Mesendoderm (in vitro differentiated cells): Measurements from ENCODE around the gene ZMYND8.

Experiments used
- DNase-seq: peaks from one replicate; pipeline ENCODE4 v3.0.0; 2013
- H2AK5ac ChIP-seq: 2 replicates; pipeline ENCODE4 v1.6.1; 2013; ENCODE audit warnings: low read length, inconsistent platforms
- H2BK120ac ChIP-seq: 2 replicates; pipeline ENCODE4 v1.6.1; 2013; ENCODE audit warnings: low read depth, mild to moderate bottlenecking, low read length, moderate library complexity, mixed read lengths
- H2BK15ac ChIP-seq: replicated peaks from 2 replicates; pipeline ENCODE4 v1.6.1; 2013; ENCODE audit warnings: low read depth, mild to moderate bottlenecking, moderate library complexity
- H2BK5ac ChIP-seq: 2 replicates; pipeline ENCODE4 v1.6.1; 2013; ENCODE audit warnings: low read length, inconsistent platforms
- H3K18ac ChIP-seq: 2 replicates; pipeline ENCODE4 v1.6.1; 2013; ENCODE audit warnings: mild to moderate bottlenecking, low read length, mixed read lengths
- H3K23ac ChIP-seq: one replicate; pipeline ENCODE4 v1.6.1; 2013; ENCODE audit warnings: low read length
- H3K27ac ChIP-seq: 2 replicates; pipeline ENCODE4 v1.5.1; 2013; ENCODE audit warnings: low read depth, mild to moderate bottlenecking, inconsistent platforms, low read length, moderate library complexity
- H3K27me3 ChIP-seq: 2 replicates; pipeline ENCODE4 v1.6.1; 2013; ENCODE audit warnings: low read length, control low read depth, mild to moderate bottlenecking, inconsistent platforms; ENCODE audit not compliant: insufficient read depth, poor library complexity
- H3K36me3 ChIP-seq: 2 replicates; pipeline ENCODE4 v1.6.1; 2013; ENCODE audit warnings: low read length, inconsistent platforms; ENCODE audit not compliant: control insufficient read depth, insufficient read depth
- H3K4ac ChIP-seq: one replicate; pipeline ENCODE4 v1.6.1; 2013; ENCODE audit warnings: low read depth, mild to moderate bottlenecking, low read length, moderate library complexity
- H3K4me1 ChIP-seq: 2 replicates; pipeline ENCODE4 v1.6.1; 2013; ENCODE audit warnings: low read depth, low read length, inconsistent platforms; ENCODE audit not compliant: control insufficient read depth
- H3K4me2 ChIP-seq: 2 replicates; pipeline ENCODE4 v1.6.1; 2013; ENCODE audit warnings: low read length
- H3K4me3 ChIP-seq: 2 replicates; pipeline ENCODE4 v1.5.1; 2013; ENCODE audit warnings: mild to moderate bottlenecking, low read length
- H3K56ac ChIP-seq: one replicate; pipeline ENCODE4 v1.6.1; 2013; ENCODE audit warnings: low read length
- H3K79me1 ChIP-seq: 2 replicates; pipeline ENCODE4 v1.6.1; 2013; ENCODE audit warnings: low read length, inconsistent platforms
- H3K79me2 ChIP-seq: 2 replicates; pipeline ENCODE4 v1.6.1; 2013; ENCODE audit warnings: mild to moderate bottlenecking, low read length; ENCODE audit not compliant: control insufficient read depth, insufficient read depth
- H3K9ac ChIP-seq: 2 replicates; pipeline ENCODE4 v1.6.1; 2013; ENCODE audit warnings: low read length, inconsistent platforms
- H4K5ac ChIP-seq: one replicate; pipeline ENCODE4 v1.6.1; 2013; ENCODE audit warnings: low read length
- H4K8ac ChIP-seq: one replicate; pipeline ENCODE4 v1.6.1; 2013; ENCODE audit warnings: low read depth, mild to moderate bottlenecking, control low read depth, low read length, moderate library complexity
- WGBS: extraction: QIAGEN DNeasy Blood & Tissue Kit; methylation state at CpG from one replicate; pipeline ENCODE4 v1.1.7; 2013; ENCODE audit warnings: low lambda C conversion rate, missing lambda C conversion rate; ENCODE audit not compliant: insufficient coverage; ENCODE audit errors: extremely low coverage; 5-methylcytosine and 5-hydroxymethylcytosine counted together

ZMYND8 gene

DNA sequence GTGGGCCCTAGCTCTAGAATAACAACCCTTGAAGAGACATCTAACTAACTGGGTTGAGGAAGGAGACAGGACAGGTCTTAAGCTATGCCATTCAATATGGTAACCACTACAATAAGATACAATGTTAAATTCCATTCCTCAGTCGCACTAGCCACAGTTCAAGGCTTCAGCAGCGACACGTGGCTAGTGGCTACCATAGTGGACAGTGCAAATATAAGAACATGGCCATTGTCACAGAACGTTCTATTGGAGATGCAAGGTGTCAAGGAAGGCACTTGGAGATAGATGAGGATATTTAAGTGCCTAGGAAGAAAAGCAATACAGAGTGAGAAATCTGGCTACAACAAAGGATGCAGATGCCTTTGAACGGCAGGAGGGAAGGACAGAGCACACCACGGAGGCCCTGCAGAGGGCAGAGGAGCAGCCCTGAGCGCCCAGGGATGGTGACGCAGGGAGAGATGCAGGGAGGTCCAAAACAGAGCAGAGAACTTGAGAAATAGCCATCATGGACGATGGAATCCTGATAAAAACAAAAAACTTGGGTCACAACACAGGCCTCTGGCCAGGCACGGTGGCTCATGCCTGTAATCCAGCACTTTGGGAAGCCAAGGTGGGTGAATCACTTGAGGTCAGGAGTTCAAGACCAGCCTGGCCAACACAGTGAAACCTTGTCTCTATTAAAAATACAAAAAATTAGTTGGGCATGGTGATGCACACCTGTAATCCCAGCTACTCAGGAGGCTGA is 140.7 kb downstream of the ZMYND8 start:
- Histone ChIP-seq H3K9ac (no peak overlapping the region), H2BK120ac (no peak overlapping the region), H3K23ac (no peak overlapping the region), H3K27ac (no peak overlapping the region), H3K4me2 (no peak overlapping the region), H3K4me3 (no peak overlapping the region), H3K18ac (no peak overlapping the region), H3K56ac (no peak overlapping the region), H2AK5ac (no peak overlapping the region), H3K27me3 (no peaks in the 10 kb centered on the region), H3K4ac (no peak overlapping the region), H3K79me2 (no peaks in the 10 kb centered on the region), H4K5ac (no peak overlapping the region), H2BK5ac (no peak overlapping the region), H3K4me1 (no peaks in the 10 kb centered on the region), H2BK15ac (no peak overlapping the region), H3K79me1 (no peaks in the 10 kb centered on the region), H4K8ac (no peak overlapping the region), H3K36me3 (peaks cover 2% of the 10 kb centered on the region)
- DNase-seq = no peak
- no CpG with 5 or more reads among the region's 10 CpGs for WGBS

DNA sequence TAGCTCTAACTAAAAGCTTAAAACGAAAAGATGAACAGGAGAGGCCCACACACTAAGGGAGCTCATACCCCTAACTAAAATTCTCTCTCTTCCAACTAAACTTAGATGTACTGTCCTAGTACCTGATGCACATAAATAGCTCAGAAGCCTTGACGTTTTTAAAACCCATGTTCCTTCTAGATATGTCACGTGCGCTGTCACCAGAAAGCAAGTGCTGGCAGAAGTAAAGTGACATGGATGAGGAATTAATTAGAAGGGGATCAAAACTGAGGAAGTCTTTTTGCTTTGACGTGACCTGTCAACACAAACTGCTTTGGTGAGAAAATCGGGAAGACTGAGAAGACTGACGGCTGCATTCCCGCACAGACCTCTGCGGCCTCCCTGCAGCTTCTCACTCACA is 142.5 kb downstream of the ZMYND8 start:
- Histone ChIP-seq H3K27me3 (no peaks in the 10 kb centered on the region), H4K5ac (no peak overlapping the region), H3K27ac (no peak overlapping the region), H3K18ac (no peak overlapping the region), H3K79me1 (no peaks in the 10 kb centered on the region), H3K4me1 (no peaks in the 10 kb centered on the region), H3K36me3 (peaks cover 6% of the 10 kb centered on the region), H3K79me2 (no peaks in the 10 kb centered on the region), H2AK5ac (no peak overlapping the region), H3K23ac (no peak overlapping the region), H3K4me2 (no peak overlapping the region), H2BK120ac (no peak overlapping the region), H4K8ac (no peak overlapping the region), H3K4me3 (no peak overlapping the region), H3K56ac (no peak overlapping the region), H2BK5ac (no peak overlapping the region), H2BK15ac (no peak overlapping the region), H3K9ac (no peak overlapping the region), H3K4ac (no peak overlapping the region)
- WGBS = no CpG with 5 or more reads among the region's 9 CpGs
- DNase-seq = no peak

DNA sequence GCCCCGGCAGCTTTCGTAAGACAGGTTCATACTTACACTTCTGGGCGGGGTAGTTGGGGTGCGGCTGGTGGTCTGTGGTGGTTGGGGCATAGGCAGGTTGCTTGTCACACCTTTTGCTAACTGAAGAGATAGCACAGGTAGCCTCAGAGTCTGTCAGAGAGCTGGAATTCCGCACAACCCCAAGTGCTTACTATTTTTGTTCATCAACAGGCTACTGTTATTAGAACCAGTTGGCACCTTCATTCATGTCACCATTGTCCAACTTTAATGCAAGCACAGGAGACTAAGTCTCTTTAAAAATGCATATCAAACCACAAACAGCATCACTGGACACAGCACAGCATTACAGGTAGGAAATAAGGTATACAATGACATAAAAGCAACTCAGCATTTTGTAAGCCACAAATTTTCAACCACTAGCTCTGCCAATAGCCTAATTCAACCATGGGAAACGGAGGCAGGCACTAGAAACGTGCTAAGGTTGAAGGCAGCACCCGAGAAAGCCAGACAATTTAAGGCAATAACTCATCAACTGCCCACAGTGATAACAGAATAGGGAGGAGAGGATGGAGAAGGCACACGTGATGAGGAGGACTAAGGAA is 143.8 kb downstream of the ZMYND8 start:
- no peak overlapping the region for H2AK5ac ChIP-seq
- H3K18ac ChIP-seq = no peak overlapping the region
- H3K27ac ChIP-seq = no peak overlapping the region
- no peak for DNase-seq
- H3K4me2 ChIP-seq = no peak overlapping the region
- no peak overlapping the region for H2BK15ac ChIP-seq
- no peak overlapping the region for H3K4ac ChIP-seq
- no peaks in the 10 kb centered on the region for H3K79me1 ChIP-seq
- H3K4me3 ChIP-seq = no peak overlapping the region
- no peak overlapping the region for H4K5ac ChIP-seq
- H3K23ac ChIP-seq = no peak overlapping the region
- no peaks in the 10 kb centered on the region for H3K4me1 ChIP-seq
- no peak overlapping the region for H3K56ac ChIP-seq
- peaks cover 6% of the 10 kb centered on the region for H3K36me3 ChIP-seq
- no peak overlapping the region for H2BK5ac ChIP-seq
- no peaks in the 10 kb centered on the region for H3K79me2 ChIP-seq
- H2BK120ac ChIP-seq = no peak overlapping the region
- no peak overlapping the region for H3K9ac ChIP-seq
- H3K27me3 ChIP-seq = no peaks in the 10 kb centered on the region
- no peak overlapping the region for H4K8ac ChIP-seq
- WGBS = no CpG with 5 or more reads among the region's 9 CpGs

DNA sequence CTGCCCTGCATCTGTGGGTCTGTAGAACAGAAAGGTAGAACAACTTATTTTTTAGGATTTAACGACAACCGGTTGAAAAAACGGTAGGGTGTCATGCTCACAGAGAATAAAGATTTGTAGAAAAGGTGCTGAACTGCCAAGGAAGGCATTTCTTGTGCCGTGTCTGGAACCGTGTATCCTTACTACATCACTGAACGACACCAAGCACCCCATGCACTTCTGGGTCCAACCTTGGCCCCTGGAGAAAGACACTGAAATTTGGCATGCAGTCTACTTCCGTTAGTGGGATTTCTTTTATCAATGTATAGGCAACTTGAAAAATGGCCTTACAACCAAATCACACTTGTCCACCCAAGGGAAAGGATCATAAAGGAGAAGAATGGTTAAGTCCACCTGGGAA is 145.5 kb downstream of the ZMYND8 start:
- no peak overlapping the region for H3K4ac ChIP-seq
- no peak overlapping the region for H3K56ac ChIP-seq
- H3K79me1 ChIP-seq = no peaks in the 10 kb centered on the region
- H3K36me3 ChIP-seq = peaks cover 6% of the 10 kb centered on the region
- H3K23ac ChIP-seq = no peak overlapping the region
- H3K9ac ChIP-seq = no peak overlapping the region
- H3K4me1 ChIP-seq = no peaks in the 10 kb centered on the region
- H3K27ac ChIP-seq = no peak overlapping the region
- no peaks in the 10 kb centered on the region for H3K79me2 ChIP-seq
- H4K8ac ChIP-seq = no peak overlapping the region
- DNase-seq = no peak
- H3K4me2 ChIP-seq = no peak overlapping the region
- H4K5ac ChIP-seq = no peak overlapping the region
- no peak overlapping the region for H3K18ac ChIP-seq
- WGBS = no CpG with 5 or more reads among the region's 7 CpGs
- H2BK15ac ChIP-seq = no peak overlapping the region
- H2BK5ac ChIP-seq = no peak overlapping the region
- no peak overlapping the region for H2AK5ac ChIP-seq
- no peak overlapping the region for H3K4me3 ChIP-seq
- H2BK120ac ChIP-seq = no peak overlapping the region
- H3K27me3 ChIP-seq = no peaks in the 10 kb centered on the region

DNA sequence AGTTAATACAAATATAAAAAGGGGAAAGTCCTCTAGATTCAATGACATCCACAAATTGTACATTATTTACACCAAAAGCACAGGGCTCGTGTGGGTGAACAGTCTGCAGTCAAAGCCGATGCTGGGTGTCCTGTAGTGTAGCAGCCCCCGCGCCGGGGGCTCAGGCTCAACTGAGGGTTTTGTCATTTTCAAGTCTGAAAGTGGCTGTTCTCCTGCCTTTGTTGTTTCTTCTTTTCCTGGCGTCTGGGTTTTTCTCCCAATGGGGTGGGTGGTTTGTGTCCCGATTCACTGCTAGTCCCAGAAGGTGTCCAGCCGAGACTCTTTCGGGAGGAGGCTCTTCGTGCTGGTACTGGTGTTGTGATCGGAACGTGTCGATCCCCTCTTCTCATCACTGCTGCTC is 146.0 kb downstream of the ZMYND8 start:
- H4K5ac ChIP-seq = no peak overlapping the region
- H2AK5ac ChIP-seq = no peak overlapping the region
- no peak overlapping the region for H3K56ac ChIP-seq
- H2BK120ac ChIP-seq = no peak overlapping the region
- no peaks in the 10 kb centered on the region for H3K4me1 ChIP-seq
- H3K27ac ChIP-seq = no peak overlapping the region
- H3K36me3 ChIP-seq = peaks cover 6% of the 10 kb centered on the region
- H2BK15ac ChIP-seq = no peak overlapping the region
- no peaks in the 10 kb centered on the region for H3K79me2 ChIP-seq
- H3K79me1 ChIP-seq = no peaks in the 10 kb centered on the region
- H3K27me3 ChIP-seq = no peaks in the 10 kb centered on the region
- no CpG with 5 or more reads among the region's 13 CpGs for WGBS
- H3K23ac ChIP-seq = no peak overlapping the region
- H3K4me2 ChIP-seq = no peak overlapping the region
- no peak overlapping the region for H4K8ac ChIP-seq
- H3K18ac ChIP-seq = no peak overlapping the region
- H3K4me3 ChIP-seq = no peak overlapping the region
- H3K4ac ChIP-seq = no peak overlapping the region
- no peak overlapping the region for H3K9ac ChIP-seq
- no peak for DNase-seq
- H2BK5ac ChIP-seq = no peak overlapping the region

DNA sequence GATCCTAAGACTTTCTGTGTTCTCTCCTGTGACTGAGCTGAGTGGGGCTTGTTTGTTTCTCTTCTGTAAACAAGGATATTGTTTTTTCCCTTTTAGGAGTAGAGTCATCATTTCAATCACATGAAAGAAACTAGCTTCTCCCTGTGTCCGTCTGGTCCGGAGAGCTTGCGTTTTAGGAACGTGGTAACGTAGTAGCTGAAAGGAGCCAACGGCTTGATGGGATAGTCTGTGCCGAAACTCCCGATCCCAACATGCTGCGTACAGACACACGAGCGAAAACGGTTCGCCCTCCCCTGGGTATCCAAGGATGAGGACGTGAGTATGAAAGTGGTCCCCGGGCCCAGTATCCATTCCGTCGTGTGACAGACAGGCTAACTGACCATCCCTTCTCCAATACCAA is 146.5 kb downstream of the ZMYND8 start:
- Histone ChIP-seq H2BK120ac (no peak overlapping the region), H2BK5ac (no peak overlapping the region), H3K4ac (no peak overlapping the region), H3K36me3 (peaks cover 6% of the 10 kb centered on the region), H3K4me2 (no peak overlapping the region), H3K18ac (no peak overlapping the region), H3K4me3 (no peak overlapping the region), H3K56ac (no peak overlapping the region), H2BK15ac (no peak overlapping the region), H3K27ac (no peak overlapping the region), H3K79me1 (no peaks in the 10 kb centered on the region), H3K4me1 (no peaks in the 10 kb centered on the region), H3K23ac (no peak overlapping the region), H4K8ac (no peak overlapping the region), H4K5ac (no peak overlapping the region), H2AK5ac (no peak overlapping the region), H3K27me3 (no peaks in the 10 kb centered on the region), H3K9ac (no peak overlapping the region), H3K79me2 (no peaks in the 10 kb centered on the region)
- WGBS = no CpG with 5 or more reads among the region's 17 CpGs
- no peak for DNase-seq
